Effector memory CD4-positive, alpha-beta T cell (primary cell): ENCODE results near the gene ROBO1.

Experiments
- DNase-seq, 3 donors: peaks; one replicate each; pipeline ENCODE4 v3.0.0-alpha.2; 2020
- H3K27ac ChIP-seq: 2 replicates; pipeline ENCODE4 v1.7.0; 2013; ENCODE audit warnings: mild to moderate bottlenecking, low read length, moderate library complexity; ENCODE audit not compliant: insufficient read depth, poor library complexity, severe bottlenecking
- H3K27me3 ChIP-seq: replicated peaks from 2 replicates; pipeline ENCODE4 v1.7.0; 2013; ENCODE audit warnings: mild to moderate bottlenecking, low read length; ENCODE audit not compliant: insufficient read depth, control insufficient read depth, poor library complexity, severe bottlenecking
- H3K36me3 ChIP-seq: 2 replicates; pipeline ENCODE4 v1.7.0; 2013; ENCODE audit warnings: mild to moderate bottlenecking, low read length, moderate library complexity; ENCODE audit not compliant: control insufficient read depth, insufficient read depth
- H3K4me1 ChIP-seq: 2 replicates; pipeline ENCODE4 v1.7.0; 2013; ENCODE audit warnings: low read length, mild to moderate bottlenecking; ENCODE audit not compliant: control insufficient read depth, insufficient read depth, poor library complexity, severe bottlenecking
- H3K4me3 ChIP-seq: 2 replicates; pipeline ENCODE4 v1.7.0; 2013; ENCODE audit warnings: low read length, low read depth, mild to moderate bottlenecking; ENCODE audit not compliant: insufficient read depth, poor library complexity, severe bottlenecking
- H3K9me3 ChIP-seq: 2 replicates; pipeline ENCODE4 v1.7.0; 2013; ENCODE audit warnings: mild to moderate bottlenecking, low read length, moderate library complexity; ENCODE audit not compliant: control insufficient read depth

Gene ROBO1

GRCh38 chr3:78963771-78964170 is 804.0 kb downstream of the ROBO1 start:
- Histone ChIP-seq H3K27ac (no peak overlapping the region), H3K4me1 (no peaks in the 10 kb centered on the region), H3K9me3 (no peaks in the 10 kb centered on the region), H3K27me3 (no peaks in the 10 kb centered on the region), H3K4me3 (no peak overlapping the region), H3K36me3 (no peaks in the 10 kb centered on the region)
- DNase-seq = no peak

GRCh38 chr3:78957456-78957855 is 810.3 kb downstream of the ROBO1 start:
- DNase-seq = no peak
- H3K9me3 ChIP-seq = no peaks in the 10 kb centered on the region
- H3K36me3 ChIP-seq = no peaks in the 10 kb centered on the region
- H3K27me3 ChIP-seq = no peaks in the 10 kb centered on the region
- H3K27ac ChIP-seq = no peak overlapping the region
- no peak overlapping the region for H3K4me3 ChIP-seq
- no peaks in the 10 kb centered on the region for H3K4me1 ChIP-seq

GRCh38 chr3:78951342-78951945 is 816.4 kb downstream of the ROBO1 start:
- no peak overlapping the region for H3K4me3 ChIP-seq
- H3K27ac ChIP-seq = no peak overlapping the region
- no peaks in the 10 kb centered on the region for H3K4me1 ChIP-seq
- no peaks in the 10 kb centered on the region for H3K27me3 ChIP-seq
- H3K36me3 ChIP-seq = no peaks in the 10 kb centered on the region
- no peak for DNase-seq
- no peaks in the 10 kb centered on the region for H3K9me3 ChIP-seq

- H3K9me3 ChIP-seq = no peaks in the 10 kb centered on the region
- H3K36me3 ChIP-seq = no peaks in the 10 kb centered on the region
- H3K4me3 ChIP-seq = no peak overlapping the region
- no peak overlapping the region for H3K27ac ChIP-seq
- H3K27me3 ChIP-seq = no peaks in the 10 kb centered on the region
- H3K4me1 ChIP-seq = no peaks in the 10 kb centered on the region
- no peak for DNase-seq
Observed at GRCh38 chr3:78941587-78941986, 826.2 kb downstream of the ROBO1 start.

- no peaks in the 10 kb centered on the region for H3K36me3 ChIP-seq
- no peak overlapping the region for H3K27ac ChIP-seq
- no peaks in the 10 kb centered on the region for H3K27me3 ChIP-seq
- H3K9me3 ChIP-seq = no peaks in the 10 kb centered on the region
- no peaks in the 10 kb centered on the region for H3K4me1 ChIP-seq
- no peak overlapping the region for H3K4me3 ChIP-seq
- no peak for DNase-seq
Observed at GRCh38 chr3:78940626-78941025, 827.2 kb downstream of the ROBO1 start.

GRCh38 chr3:78940128-78940527 is 827.7 kb downstream of the ROBO1 start:
- Histone ChIP-seq H3K9me3 (no peaks in the 10 kb centered on the region), H3K27me3 (no peaks in the 10 kb centered on the region), H3K36me3 (no peaks in the 10 kb centered on the region), H3K4me1 (no peaks in the 10 kb centered on the region), H3K4me3 (no peak overlapping the region), H3K27ac (no peak overlapping the region)
- DNase-seq = no peak

GRCh38 chr3:78937475-78937874 is 830.3 kb downstream of the ROBO1 start:
- H3K9me3 ChIP-seq = no peaks in the 10 kb centered on the region
- no peaks in the 10 kb centered on the region for H3K27me3 ChIP-seq
- no peak for DNase-seq
- H3K36me3 ChIP-seq = no peaks in the 10 kb centered on the region
- H3K4me3 ChIP-seq = no peak overlapping the region
- no peaks in the 10 kb centered on the region for H3K4me1 ChIP-seq
- no peak overlapping the region for H3K27ac ChIP-seq

- Histone ChIP-seq H3K27me3 (no peaks in the 10 kb centered on the region), H3K27ac (no peak overlapping the region), H3K4me1 (no peaks in the 10 kb centered on the region), H3K4me3 (no peak overlapping the region), H3K9me3 (no peaks in the 10 kb centered on the region), H3K36me3 (no peaks in the 10 kb centered on the region)
- DNase-seq = no peak
Observed at GRCh38 chr3:78927759-78928158, 840.0 kb downstream of the ROBO1 start.

GRCh38 chr3:78926523-78926922 is 841.3 kb downstream of the ROBO1 start:
- no peak overlapping the region for H3K27ac ChIP-seq
- no peaks in the 10 kb centered on the region for H3K36me3 ChIP-seq
- H3K27me3 ChIP-seq = no peaks in the 10 kb centered on the region
- no peak overlapping the region for H3K4me3 ChIP-seq
- no peaks in the 10 kb centered on the region for H3K9me3 ChIP-seq
- no peak for DNase-seq
- no peaks in the 10 kb centered on the region for H3K4me1 ChIP-seq

- Histone ChIP-seq H3K27ac (no peak overlapping the region), H3K9me3 (no peaks in the 10 kb centered on the region), H3K4me1 (no peaks in the 10 kb centered on the region), H3K36me3 (no peaks in the 10 kb centered on the region), H3K27me3 (no peaks in the 10 kb centered on the region), H3K4me3 (no peak overlapping the region)
- DNase-seq = no peak
Observed at GRCh38 chr3:78924711-78925110, 843.1 kb downstream of the ROBO1 start.
